ENCODE results near the gene SH3PXD2A. TPM values are rescaled to one million over a fixed set of nuclear protein-coding genes. Genes with fewer than 3 reads are reported as not detected.

SH3PXD2A gene
- total and polyA plus RNA-seq, 2 of the 4 experiments (the other 2 are of a cell fraction): 6.3 to 23.0 TPM

DNA sequence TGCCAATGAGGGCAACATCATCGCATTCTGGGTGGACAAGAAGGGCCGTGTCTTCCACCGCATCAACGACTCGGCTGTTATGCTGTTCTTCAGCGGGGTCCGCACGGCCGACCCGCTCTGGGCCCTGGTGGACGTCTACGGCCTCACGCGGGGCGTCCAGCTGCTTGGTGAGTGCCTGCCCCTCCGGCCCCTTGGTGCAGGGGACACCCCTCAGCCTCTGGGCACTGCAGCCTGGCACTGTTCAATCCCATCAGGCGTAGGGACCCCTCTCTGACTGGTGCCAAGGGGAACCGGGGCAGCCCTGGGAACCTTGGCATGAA lies 283.8 kb downstream of the SH3PXD2A start:
- Histone ChIP-seq H2BK5ac (ENCODE audit: low read depth, low read length, poor library complexity, severe bottlenecking) (no peak overlapping the region), H3K56ac (ENCODE audit: extremely low read depth, insufficient read depth, low read length) (no peak overlapping the region), H3K23ac (ENCODE audit: low read depth, low read length) (no peak overlapping the region), H3K4me1 (ENCODE audit: control insufficient read depth, insufficient read depth, low read length) (peaks cover 5% of the 10 kb centered on the region; the same call in 1 of the 2 replicates), H3K27me3 (ENCODE audit: control insufficient read depth, insufficient read depth, low read length) (peaks cover 74% of the 10 kb centered on the region), H2BK15ac (ENCODE audit: low read depth, low read length) (no peak overlapping the region), H3K79me1 (ENCODE audit: low read depth in 1 of 2, low read length in 2 of 2) (no peaks in the 10 kb centered on the region), H2BK20ac (ENCODE audit: low read depth, low read length) (no peak overlapping the region), H2BK120ac (ENCODE audit: low read depth, low read length) (no peak overlapping the region), H4K20me1 (ENCODE audit: insufficient read depth, low read length) (0 out of 2 replicates have a peak, but pooled peaks cover 3% of the 10 kb centered on the region), H3K14ac (replicated peaks; ENCODE audit: low read depth, low read length) (no peak overlapping the region), H3K36me3 (ENCODE audit: control insufficient read depth, insufficient read depth, low read length) (no peaks in the 10 kb centered on the region), H2AK5ac (ENCODE audit: low read depth, low read length) (no peak overlapping the region), H3K27ac (ENCODE audit: insufficient read depth, low read length) (no peak overlapping the region), H3K4me2 (ENCODE audit: low read depth, low read length) (no peak overlapping the region), H3K4me3 (ENCODE audit: insufficient read depth, low read depth, low read length) (no peak overlapping the region), H3K9ac (ENCODE audit: low read depth, low read length) (no peak overlapping the region), H4K5ac (ENCODE audit: low read depth, low read length) (no peak overlapping the region), H4K8ac (ENCODE audit: low read depth in 2 of 2, low read length in 2 of 2) (no peak overlapping the region), H3K4ac (ENCODE audit: low read depth, low read length) (no peak overlapping the region), H3K9me3 (ENCODE audit: control insufficient read depth, insufficient read depth, low read length) (no peaks in the 10 kb centered on the region), H3K9me1 (ENCODE audit: insufficient read depth, low read length) (no peaks in the 10 kb centered on the region), H4K91ac (ENCODE audit: insufficient read depth, low read depth, low read length) (no peak overlapping the region), H2AFZ (replicated peaks; ENCODE audit: low read length, poor library complexity) (no peak overlapping the region), H2AK9ac (replicated peaks; ENCODE audit: low read depth, low read length, poor library complexity) (no peak overlapping the region), H3K18ac (ENCODE audit: low read depth, low read length) (no peak overlapping the region)
- POLR2A ChIA-PET (ENCODE audit: unreplicated experiment): no interaction called here
- no TSS peak for BruUV-seq (replicated peaks)
- DNase-seq (no peak), ATAC-seq (ENCODE audit: low read depth) (no peak)
- CTCF ChIA-PET: no interaction called here
- TF ChIP-seq, protein P1, sequence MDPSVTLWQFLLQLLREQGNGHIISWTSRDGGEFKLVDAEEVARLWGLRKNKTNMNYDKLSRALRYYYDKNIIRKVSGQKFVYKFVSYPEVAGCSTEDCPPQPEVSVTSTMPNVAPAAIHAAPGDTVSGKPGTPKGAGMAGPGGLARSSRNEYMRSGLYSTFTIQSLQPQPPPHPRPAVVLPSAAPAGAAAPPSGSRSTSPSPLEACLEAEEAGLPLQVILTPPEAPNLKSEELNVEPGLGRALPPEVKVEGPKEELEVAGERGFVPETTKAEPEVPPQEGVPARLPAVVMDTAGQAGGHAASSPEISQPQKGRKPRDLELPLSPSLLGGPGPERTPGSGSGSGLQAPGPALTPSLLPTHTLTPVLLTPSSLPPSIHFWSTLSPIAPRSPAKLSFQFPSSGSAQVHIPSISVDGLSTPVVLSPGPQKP (IDR thresholded peaks at IDR 0.05; ENCODE audit: borderline replicate concordance, low read depth, low read length): no peak
- no peak for TF ChIP-seq CHD1 (IDR thresholded peaks at IDR 0.05; ENCODE audit: low read depth, low read length)
- TF ChIP-seq MAFK (IDR thresholded peaks at IDR 0.05; ENCODE audit: low read depth, low read length): no peak
- TF ChIP-seq BHLHE40 (IDR thresholded peaks at IDR 0.05; ENCODE audit: low read depth, low read length): no peak
- TF ChIP-seq RFX5 (IDR thresholded peaks at IDR 0.05; ENCODE audit: low read depth, low read length): no peak
- TF ChIP-seq NFE2L2 (IDR thresholded peaks at IDR 0.05; ENCODE audit: low read depth, low read length): no peak
- TF ChIP-seq MAZ (IDR thresholded peaks at IDR 0.05; ENCODE audit: borderline replicate concordance, low read depth, low read length): no peak
- TF ChIP-seq RCOR1 (IDR thresholded peaks at IDR 0.05; ENCODE audit: insufficient replicate concordance, low read length): no peak
- no peak for TF ChIP-seq FOS (IDR thresholded peaks at IDR 0.05; ENCODE audit: low read depth, low read length)
- TF ChIP-seq MXI1 (IDR thresholded peaks at IDR 0.05; ENCODE audit: borderline replicate concordance, low read depth, low read length): no peak
- TF ChIP-seq POLR2A (IDR thresholded peaks at IDR 0.05; ENCODE audit: low read depth, low read length): no peak
- no peak for TF ChIP-seq RAD21 (IDR thresholded peaks at IDR 0.05; ENCODE audit: low read length)
- no peak for TF ChIP-seq CEBPB (IDR thresholded peaks at IDR 0.05; ENCODE audit: low read depth, low read length)
- dilution Hi-C loops (cut with HindIII; ENCODE audit: low sequenced_read_pairs, unreplicated experiment): no loop called here
- intact Hi-C loops (cut with micrococcal nuclease): no loop called here
- WGBS, 2 experiments (ENCODE audit: extremely low coverage in 2 of 2, insufficient read length in 1 of 2): 97% methylated on average over 11 of the region's 18 CpGs; no CpG with 5 or more reads in 1 of the 2 experiments
- in situ Hi-C loops (cut with MboI; ENCODE audit: low sequenced_read_pairs): no loop called here
